Subcutaneous adipose tissue (tissue), 4 donors: ENCODE measurements around the gene OGDH. TPM values are rescaled to one million over a fixed set of nuclear protein-coding genes. Genes with fewer than 3 reads are reported as not detected.

ENCODE experiments used
- CTCF ChIP-seq: fragments of 450-650 bp; IDR thresholded peaks from one replicate; pipeline ENCODE4 v1.5.1; 2016; ENCODE audit warnings: low read depth, mild to moderate bottlenecking, control low read depth, antibody characterized with exemption, moderate library complexity
- total RNA-seq, 4 donors: library from RNA; depleted of rRNA; stranded (reverse); fragments of >200 nt; gene quantifications; one replicate each; pipeline ENCODE4 v1.1.0, GENCODE V29; 2016

Gene OGDH
- total RNA-seq, 4 donors from 2014 or later: 62.3 to 93.6 (median 68.5) TPM

DNA sequence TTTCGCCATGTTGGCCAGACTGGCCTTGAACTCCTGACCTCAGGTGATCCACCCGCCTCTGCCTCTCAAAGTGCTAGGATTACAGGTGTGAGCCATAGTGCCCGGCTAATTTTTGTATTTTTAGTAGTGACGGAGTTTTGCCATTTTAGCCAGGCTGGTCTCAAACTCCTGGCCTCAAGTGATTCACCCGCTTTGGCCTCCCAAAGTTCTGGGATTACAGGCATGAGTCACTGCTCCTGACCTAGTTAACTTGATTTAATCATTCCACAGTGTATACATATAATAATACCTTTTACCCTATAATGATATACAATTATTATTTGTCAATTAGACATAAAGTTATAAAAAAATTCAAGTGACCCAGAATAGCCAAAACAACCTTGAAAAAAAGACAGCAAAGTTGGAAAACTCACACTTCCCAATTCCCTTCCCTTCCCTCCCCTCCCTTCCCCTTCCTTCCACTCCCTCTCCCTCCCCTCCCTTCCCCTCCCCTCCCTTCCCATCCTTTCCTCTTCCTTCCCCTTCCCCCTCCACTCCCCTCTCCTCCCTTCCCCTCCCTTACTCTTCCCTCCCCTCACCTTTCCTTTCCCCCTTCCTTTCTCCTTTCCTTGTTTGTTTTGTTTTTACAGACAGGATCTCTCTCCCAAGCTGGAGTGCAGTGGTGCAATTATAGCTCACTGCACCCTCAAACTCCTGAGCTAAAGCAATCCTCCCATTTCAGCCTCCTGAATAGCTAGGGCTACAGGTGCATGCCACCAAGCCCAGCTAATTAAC is 127.5 kb downstream of the OGDH start:
- TF ChIP-seq CTCF: no peak

DNA sequence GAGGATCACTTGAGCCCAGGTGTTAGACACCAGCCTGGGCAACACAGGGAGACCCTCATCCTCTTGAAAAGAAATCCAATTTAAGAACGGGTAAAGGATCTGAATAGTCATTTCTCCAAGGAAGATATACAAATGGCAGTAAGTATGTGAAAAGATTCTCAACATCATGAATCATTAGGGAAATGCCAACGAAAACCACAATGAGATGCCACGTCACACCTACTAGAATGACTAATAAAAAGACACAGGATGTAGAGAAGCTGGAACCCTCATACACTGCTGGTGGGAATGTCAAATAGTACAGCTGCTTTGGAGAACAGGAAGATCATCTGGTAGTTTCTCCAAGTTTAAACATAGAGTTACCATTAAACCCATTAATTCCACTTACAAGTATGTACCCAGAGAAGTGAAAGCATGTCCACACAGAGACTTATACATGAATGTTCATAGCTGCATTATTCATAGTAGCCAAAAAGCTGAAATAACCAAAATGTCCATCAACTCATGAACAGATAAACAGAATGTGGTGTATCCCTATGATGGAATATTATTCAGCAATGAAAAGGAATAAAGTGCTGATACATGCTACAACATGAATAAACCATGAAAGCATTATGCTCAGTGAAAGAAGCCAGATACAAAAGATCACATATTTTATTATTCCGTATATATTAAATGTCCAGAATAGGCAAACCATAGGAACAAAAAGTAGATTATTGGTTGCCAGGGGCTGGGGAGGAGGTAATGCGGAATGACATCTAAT is 129.2 kb downstream of the OGDH start:
- TF ChIP-seq CTCF: no peak

- TF ChIP-seq CTCF: no peak
These were observed 130.5 kb downstream of the OGDH start for GRCh38 chr7:44736896-44737295.

DNA sequence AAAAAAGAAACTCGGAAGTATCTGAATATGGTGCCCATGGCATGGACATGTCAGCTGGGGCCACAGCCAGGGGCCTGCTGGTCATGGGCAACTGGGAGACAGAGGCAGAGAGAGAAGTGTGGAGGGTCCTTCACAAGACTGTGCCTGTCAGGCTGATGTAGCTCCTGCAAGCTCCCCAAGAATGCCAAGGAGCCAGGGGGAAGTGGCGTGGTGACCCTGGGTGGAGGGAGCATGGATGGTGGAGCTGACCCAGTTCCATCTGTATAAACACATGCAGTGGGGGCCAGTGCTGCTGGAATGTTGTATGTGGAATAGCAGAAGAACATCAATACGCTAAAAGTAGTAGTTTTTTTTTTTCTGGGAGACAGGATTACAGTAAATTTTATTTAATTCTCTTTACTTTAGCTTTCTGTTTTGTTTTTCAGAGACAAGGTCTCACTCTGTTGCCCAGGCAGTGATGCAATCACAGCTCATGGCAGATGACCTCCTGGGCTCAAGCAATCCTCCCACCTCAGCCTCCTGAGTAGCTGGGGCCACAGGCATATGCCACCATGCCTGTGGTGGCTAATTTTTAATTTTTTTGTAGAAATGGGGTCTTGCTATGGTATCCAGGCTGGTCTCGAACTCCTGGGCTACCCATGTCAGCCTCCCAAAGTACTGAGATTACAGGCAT is 131.8 kb downstream of the OGDH start:
- no peak for TF ChIP-seq CTCF

DNA sequence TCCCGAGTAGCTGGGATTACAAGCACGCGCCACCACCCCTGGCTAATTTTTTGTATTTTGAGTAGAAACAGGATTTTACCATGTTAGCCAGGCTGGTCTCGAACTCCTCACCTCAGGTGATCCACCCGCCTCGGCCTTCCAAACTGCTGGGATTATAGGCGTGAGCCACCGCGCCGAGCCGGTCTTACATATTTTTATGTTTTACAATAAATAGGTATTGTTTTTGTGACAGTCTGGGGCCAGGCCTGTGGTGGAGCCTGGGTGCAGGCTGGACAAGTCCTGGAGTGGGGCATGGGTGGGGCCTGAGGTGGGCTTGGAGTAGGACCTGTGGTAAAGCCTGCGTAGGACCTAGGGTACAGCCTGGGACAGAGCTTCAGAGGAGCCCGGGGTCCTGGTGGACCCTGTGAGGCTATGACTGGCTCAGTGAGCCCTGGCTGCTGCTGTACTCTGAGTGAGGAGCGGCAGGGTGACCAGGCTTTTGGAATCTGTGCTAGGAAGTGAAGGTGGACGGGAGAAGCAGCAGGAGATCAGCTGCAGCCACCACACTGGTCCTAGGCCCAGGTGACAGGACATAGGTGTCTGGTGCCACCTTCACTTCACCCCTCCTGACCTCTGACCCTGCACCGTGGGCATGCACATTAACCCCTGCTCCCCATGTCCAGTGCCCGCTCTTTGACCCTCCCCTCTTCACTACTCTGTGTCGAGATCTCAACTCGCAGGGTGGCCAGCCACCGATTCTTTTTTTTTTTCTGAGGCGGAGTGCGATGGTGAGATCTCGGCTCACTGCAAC is 132.6 kb downstream of the OGDH start:
- TF ChIP-seq CTCF: no peak

DNA sequence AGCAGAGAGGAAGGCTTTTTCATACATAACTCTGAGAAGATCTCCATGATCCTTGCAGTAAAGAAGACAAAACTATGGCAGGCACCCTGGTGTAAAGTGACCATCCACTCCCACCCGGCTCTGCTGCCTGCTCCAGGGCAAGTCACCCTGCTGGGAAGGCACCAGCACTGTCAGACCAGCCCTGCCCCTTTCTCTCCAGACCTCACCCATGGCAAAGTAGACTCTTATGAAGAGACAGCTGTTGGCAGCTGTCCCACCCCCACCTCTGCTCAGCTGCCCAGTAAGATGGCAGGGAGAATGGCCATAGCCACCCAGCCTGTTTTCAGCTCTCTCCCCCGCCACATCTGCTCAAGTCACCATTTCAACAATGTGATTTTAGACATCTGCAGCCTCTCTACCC is 133.6 kb downstream of the OGDH start:
- TF ChIP-seq CTCF: no peak
